SIG-M5 treated with dmso at 0.1 percent for 504 hours (cell line): ENCODE data around the gene SAAL1.
"Not testable (repeated sequence)": the region's sequence is repeated elsewhere in the genome, so short reads cannot be mapped to it uniquely, and the experiment has no call there.

ENCODE experiments used
- DNase-seq: peaks from one replicate; lab custom pipeline; 2025; ENCODE audit not compliant: unreplicated experiment; lab: John Stamatoyannopoulos, UW

The SAAL1 gene, protein sequence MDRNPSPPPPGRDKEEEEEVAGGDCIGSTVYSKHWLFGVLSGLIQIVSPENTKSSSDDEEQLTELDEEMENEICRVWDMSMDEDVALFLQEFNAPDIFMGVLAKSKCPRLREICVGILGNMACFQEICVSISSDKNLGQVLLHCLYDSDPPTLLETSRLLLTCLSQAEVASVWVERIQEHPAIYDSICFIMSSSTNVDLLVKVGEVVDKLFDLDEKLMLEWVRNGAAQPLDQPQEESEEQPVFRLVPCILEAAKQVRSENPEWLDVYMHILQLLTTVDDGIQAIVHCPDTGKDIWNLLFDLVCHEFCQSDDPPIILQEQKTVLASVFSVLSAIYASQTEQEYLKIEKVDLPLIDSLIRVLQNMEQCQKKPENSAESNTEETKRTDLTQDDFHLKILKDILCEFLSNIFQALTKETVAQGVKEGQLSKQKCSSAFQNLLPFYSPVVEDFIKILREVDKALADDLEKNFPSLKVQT

GRCh38 chr11:18105802-18106574, at the start of gene SAAL1:
Gene SAAL1 (minus strand): TSS chr11:18106082. CDS start chr11:18106041, 41 bp downstream.
- peak; percentile 75 for DNase-seq

DNA sequence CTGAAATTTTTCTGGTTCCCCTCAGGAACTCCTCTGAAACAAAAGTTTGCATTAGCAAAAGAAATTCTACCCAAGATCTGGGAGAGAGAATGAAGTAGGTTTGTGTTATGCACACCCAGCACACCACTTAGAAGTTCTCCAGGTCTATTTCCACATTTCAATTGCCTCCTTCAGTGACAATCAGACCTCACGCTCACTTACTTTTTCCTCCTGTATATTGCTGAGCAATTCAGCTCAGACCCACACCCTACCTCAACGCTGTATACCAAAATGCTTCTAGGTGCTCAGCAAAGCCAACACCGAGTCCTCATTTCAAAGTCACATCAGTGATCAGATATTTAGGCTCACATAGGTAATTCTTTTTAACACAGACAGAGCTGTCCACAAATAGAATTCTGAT, 45.7 kb upstream of the SAAL1 start:
- no peak for DNase-seq

GRCh38 chr11:18145837-18146236, 40.0 kb upstream of the SAAL1 start:
- DNase-seq = no peak

GRCh38 chr11:18145025-18145424, 39.1 kb upstream of the SAAL1 start:
- no peak for DNase-seq

DNA sequence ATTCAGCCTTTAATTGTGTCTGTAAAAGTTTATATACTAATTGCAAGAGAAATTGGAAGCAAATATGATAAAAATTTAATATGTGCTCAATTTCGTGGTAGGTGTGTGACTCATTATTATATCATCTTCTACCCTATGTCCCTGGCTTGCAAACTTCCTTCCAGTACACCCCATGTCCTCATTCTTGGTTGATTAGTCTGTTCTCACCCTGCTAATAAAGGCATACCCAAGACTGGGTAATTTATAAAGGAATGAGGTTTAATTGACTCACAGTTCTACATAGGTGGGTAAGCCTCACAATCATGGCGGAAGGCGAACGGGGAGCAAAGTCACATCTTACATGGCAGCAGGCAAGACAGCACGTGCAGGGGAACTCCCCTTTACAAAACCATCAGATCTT, 38.4 kb upstream of the SAAL1 start:
- no peak for DNase-seq

GRCh38 chr11:18140145-18140544, 34.3 kb upstream of the SAAL1 start:
- DNase-seq = no peak

- no peak for DNase-seq
These were observed 31.4 kb upstream of the SAAL1 start for GRCh38 chr11:18137186-18137800.

- no peak for DNase-seq
These were observed 29.4 kb upstream of the SAAL1 start for GRCh38 chr11:18135308-18135707.

DNA sequence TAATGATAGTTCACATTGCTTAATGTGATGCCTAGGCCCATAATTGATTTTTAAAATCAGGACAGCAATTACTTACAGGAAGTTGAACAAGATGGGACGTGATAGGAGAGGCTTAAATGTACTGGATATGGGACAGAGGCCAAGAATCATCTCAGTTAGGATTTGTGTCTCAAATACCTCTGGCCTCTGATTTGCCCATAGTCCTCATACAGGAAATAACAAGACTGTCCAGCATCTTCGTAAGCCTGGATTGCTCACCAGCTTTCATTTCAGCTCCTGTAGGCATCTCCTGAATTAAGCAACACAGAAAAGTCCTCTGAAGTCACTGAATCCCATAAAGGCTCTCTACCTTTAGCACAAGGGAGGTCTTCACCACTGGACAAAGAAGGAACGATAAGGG, 26.5 kb upstream of the SAAL1 start, which contains the start of gene MRGPRX3:
TSS of gene MRGPRX3 (plus strand) at position 231 of the 400 bp plus-strand sequence. CDS start 4,632 bp downstream, outside the sequence.
- no peak for DNase-seq

GRCh38 chr11:18131115-18131514, 25.2 kb upstream of the SAAL1 start:
- DNase-seq = not testable (repeated sequence)

DNA sequence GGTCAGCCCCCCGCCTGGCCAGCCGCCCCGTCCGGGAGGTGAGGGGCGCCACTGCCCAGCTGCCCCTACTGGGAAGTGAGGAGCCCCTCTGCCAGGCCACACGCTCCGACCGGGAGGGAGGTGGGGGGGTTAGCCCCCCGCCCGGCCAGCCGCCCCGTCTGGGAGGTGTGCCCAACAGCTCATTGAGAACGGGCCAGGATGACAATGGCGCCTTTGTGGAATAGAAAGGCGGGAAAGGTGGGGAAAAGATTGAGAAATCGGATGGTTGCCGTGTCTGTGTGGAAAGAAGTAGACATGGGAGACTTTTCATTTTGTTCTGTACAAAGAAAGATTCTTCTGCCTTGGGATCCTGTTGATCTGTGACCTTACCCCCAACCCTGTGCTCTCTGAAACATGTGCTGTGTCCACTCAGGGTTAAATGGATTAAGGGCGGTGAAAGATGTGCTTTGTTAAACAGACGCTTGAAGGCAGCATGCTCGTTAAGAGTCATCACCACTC, 15.5 kb upstream of the SAAL1 start:
- DNase-seq = not testable (repeated sequence)

- peak; percentile 63 for DNase-seq
These were observed 9.7 kb upstream of the SAAL1 start for GRCh38 chr11:18115360-18116127.

DNA sequence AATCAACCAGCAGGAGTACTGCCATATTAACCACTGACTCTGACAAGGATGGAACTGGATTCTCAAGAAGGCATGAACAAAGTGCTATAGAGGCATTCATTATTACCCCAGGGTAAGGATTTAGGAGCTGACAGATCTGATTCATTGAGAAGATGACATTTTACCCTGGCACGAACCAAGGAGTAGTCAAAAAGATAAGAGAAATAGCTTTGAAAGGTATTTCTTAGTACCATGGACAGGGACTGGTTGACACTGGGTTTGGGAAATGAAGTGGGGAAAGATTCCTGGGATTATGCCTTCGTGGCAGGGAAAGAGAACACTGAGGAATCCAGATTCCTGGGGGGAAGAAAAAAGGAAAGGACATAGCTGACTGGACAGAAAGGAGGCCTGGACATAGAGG, 5.1 kb upstream of the SAAL1 start:
- DNase-seq = no peak

DNA sequence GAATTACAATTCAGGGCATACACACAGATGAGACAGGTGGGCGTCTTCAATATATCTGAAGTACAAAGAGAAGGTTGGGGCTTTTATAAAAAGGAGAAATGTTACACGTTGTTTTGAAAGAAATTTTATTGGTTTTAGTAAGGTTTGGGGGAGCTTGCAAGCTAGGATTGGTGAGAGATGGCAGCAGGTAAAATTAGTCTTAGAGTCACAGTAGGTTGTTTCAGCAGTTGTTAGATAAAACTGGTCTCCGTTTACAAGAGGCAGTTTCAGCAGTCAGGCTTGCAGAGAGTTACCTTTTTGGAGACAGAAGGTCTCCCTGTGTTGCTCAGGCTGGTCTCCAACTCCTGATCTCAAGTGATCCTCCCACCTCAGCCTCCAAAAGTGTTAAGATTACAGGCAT, 2.4 kb upstream of the SAAL1 start:
- no peak for DNase-seq

DNA sequence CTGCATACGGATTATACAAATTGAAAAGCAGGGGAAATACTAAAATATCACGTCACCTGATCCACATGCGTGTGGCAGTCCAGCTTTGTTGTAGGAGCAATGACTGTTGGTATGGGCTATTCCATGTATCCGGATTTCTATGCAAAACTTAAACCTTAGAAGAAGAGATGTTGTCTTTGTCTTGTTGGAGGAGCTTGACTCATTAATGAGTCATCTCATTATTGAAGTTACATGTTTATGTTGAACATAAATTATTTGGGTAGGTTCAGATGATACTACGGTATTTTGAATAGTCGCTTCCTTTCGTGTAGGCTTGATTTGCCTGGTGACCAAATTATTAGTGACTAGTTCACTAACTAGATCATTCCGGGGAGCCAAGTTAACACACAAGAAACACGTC, 806 bp upstream of the SAAL1 start:
- no peak for DNase-seq

GRCh38 chr11:18105086-18105801, 638 bp downstream of the SAAL1 start:
- no peak for DNase-seq

- no peak for DNase-seq
These were observed 4.8 kb downstream of the SAAL1 start for GRCh38 chr11:18100926-18101656.

DNA sequence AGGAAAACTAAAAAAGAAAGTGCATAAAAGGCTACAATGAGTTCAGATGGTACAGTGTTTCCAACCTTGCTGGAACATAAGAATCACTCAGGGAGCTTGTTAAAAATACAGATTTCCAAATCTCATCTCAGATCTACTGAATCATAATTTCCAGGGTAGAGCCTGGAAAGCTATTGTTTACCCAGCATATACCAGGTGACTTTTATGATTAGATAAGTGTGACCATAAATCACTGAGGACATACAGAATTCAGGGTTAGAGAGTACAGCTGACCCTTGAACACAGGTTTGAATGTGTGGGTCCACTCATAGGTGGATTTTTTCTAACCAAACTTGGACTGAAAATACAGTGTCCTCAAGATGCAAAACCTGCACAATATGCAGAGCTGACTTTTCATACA, 11.9 kb downstream of the SAAL1 start:
- no peak for DNase-seq

DNA sequence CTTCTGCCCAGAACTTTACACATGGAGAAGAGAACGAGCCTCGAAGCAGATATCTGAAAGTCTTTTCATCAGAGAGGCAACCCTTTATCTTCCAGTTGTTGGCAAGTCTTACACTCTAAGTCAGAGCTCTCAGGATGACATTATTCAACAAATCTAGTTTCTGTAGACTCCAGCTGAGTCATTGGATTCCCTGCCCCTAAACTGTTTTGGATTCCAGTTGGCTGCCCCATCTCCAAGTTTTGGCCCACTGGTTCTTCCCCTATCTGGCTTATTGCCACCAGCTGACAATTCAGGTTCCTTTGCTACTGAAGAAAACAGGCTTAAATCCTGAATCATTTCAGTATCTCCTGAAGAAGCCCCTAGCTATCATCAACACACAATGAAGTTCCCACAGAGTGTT, 14.2 kb downstream of the SAAL1 start:
- no peak for DNase-seq
